Duodenal mucosa (tissue), 2 donors: ENCODE measurements around the gene SH3BP2.

Source experiments
- H3K27ac ChIP-seq: one replicate; pipeline ENCODE4 v1.7.0; 2013; ENCODE audit warnings: low read depth, low read length
- H3K27me3 ChIP-seq, 2 donors: one replicate each; pipeline ENCODE4 v1.7.0; 2013; ENCODE audit warnings: low read length in 2 of 2, control low read depth in 1 of 2; ENCODE audit not compliant: insufficient read depth in 2 of 2, control insufficient read depth in 1 of 2
- H3K36me3 ChIP-seq, 2 donors: one replicate each; pipeline ENCODE4 v1.7.0; 2013; ENCODE audit warnings: low read length in 2 of 2, control low read depth in 1 of 2; ENCODE audit not compliant: insufficient read depth in 2 of 2, control insufficient read depth in 1 of 2
- H3K4me1 ChIP-seq, 2 donors: one replicate each; pipeline ENCODE4 v1.7.0; 2013; ENCODE audit warnings: low read length in 2 of 2, control low read depth in 1 of 2; ENCODE audit not compliant: insufficient read depth in 2 of 2, control insufficient read depth in 1 of 2
- H3K4me3 ChIP-seq, 2 donors: one replicate each; pipeline ENCODE4 v1.7.0; 2013; ENCODE audit warnings: low read length in 2 of 2, low read depth in 1 of 2
- H3K9ac ChIP-seq, 2 donors: one replicate each; pipeline ENCODE4 v1.7.0; 2013; ENCODE audit warnings: low read length in 2 of 2, low read depth in 1 of 2
- H3K9me3 ChIP-seq, 2 donors: one replicate each; pipeline ENCODE4 v1.7.0; 2013; ENCODE audit warnings: low read length in 2 of 2, control low read depth in 1 of 2; ENCODE audit not compliant: control insufficient read depth in 1 of 2

SH3BP2 gene

GRCh38 chr4:2798399-2799223, 5.7 kb downstream of the SH3BP2 start:
- H3K27me3 ChIP-seq: no peaks in the 10 kb centered on the region
- H3K36me3 ChIP-seq: peaks cover 0 to under 1% of the 10 kb centered on the region in 2 donors
- H3K9ac ChIP-seq: peak overlapping the region; percentile 46 to 54
- H3K9me3 ChIP-seq: no peaks in the 10 kb centered on the region
- peak overlapping the region; percentile 46 to 53 for H3K4me3 ChIP-seq
- H3K4me1 ChIP-seq: peaks cover 80 to 91% of the 10 kb centered on the region in 2 donors
- peak overlapping the region; percentile 54 for H3K27ac ChIP-seq

GRCh38 chr4:2799224-2799911, 6.5 kb downstream of the SH3BP2 start:
- no peaks in the 10 kb centered on the region for H3K27me3 ChIP-seq
- peaks cover 0 to 3% of the 10 kb centered on the region in 2 donors for H3K36me3 ChIP-seq
- peak overlapping the region; percentile 46 to 54 for H3K9ac ChIP-seq
- H3K27ac ChIP-seq: peak overlapping the region; percentile 54
- H3K4me1 ChIP-seq: peaks cover 80 to 91% of the 10 kb centered on the region in 2 donors
- H3K9me3 ChIP-seq: no peaks in the 10 kb centered on the region
- peak overlapping the region; percentile 46 to 53 for H3K4me3 ChIP-seq

- Histone ChIP-seq H3K36me3 (peaks cover 0 to 3% of the 10 kb centered on the region in 2 donors), H3K4me3 (peak overlapping the region; percentile 10 to 26), H3K9ac (peak overlapping the region; percentile 38 to 46)
These were observed 7.2 kb downstream of the SH3BP2 start for GRCh38 chr4:2799971-2800690.

GRCh38 chr4:2800691-2801596, 8.1 kb downstream of the SH3BP2 start:
- Histone ChIP-seq H3K4me1 (peaks cover 81 to 92% of the 10 kb centered on the region in 2 donors), H3K27me3 (no peaks in the 10 kb centered on the region), H3K9ac (peak overlapping the region; percentile 38 to 46), H3K9me3 (no peaks in the 10 kb centered on the region), H3K36me3 (peaks cover 0 to 3% of the 10 kb centered on the region in 2 donors), H3K27ac (peak overlapping the region; percentile 66), H3K4me3 (peak overlapping the region; percentile 10 to 15)

More at GRCh38 chr4:2799971-2800690, 7.2 kb downstream of the SH3BP2 start:
- Histone ChIP-seq H3K27ac (peak overlapping the region; percentile 66), H3K9me3 (no peaks in the 10 kb centered on the region), H3K27me3 (no peaks in the 10 kb centered on the region), H3K4me1 (peaks cover 80 to 91% of the 10 kb centered on the region in 2 donors)

GRCh38 chr4:2802618-2803531, 10.0 kb downstream of the SH3BP2 start:
- Histone ChIP-seq H3K36me3 (peaks cover 0 to 3% of the 10 kb centered on the region in 2 donors), H3K4me1 (peaks cover 81 to 92% of the 10 kb centered on the region in 2 donors), H3K9ac (no peak overlapping the region), H3K27me3 (no peaks in the 10 kb centered on the region), H3K27ac (no peak overlapping the region), H3K9me3 (no peaks in the 10 kb centered on the region), H3K4me3 (no peak overlapping the region)

GRCh38 chr4:2803624-2804448, 11.0 kb downstream of the SH3BP2 start:
- Histone ChIP-seq H3K4me3 (no peak overlapping the region), H3K27me3 (no peaks in the 10 kb centered on the region), H3K36me3 (peaks cover 0 to 3% of the 10 kb centered on the region in 2 donors), H3K27ac (no peak overlapping the region), H3K9ac (peak overlapping the region in 1 of 2 donors; percentile 12), H3K4me1 (peaks cover 72 to 83% of the 10 kb centered on the region in 2 donors), H3K9me3 (no peaks in the 10 kb centered on the region)

GRCh38 chr4:2804449-2804972, 11.6 kb downstream of the SH3BP2 start:
- Histone ChIP-seq H3K9ac (no peak overlapping the region), H3K27me3 (no peaks in the 10 kb centered on the region), H3K36me3 (peaks cover 0 to 3% of the 10 kb centered on the region in 2 donors), H3K27ac (no peak overlapping the region), H3K9me3 (no peaks in the 10 kb centered on the region), H3K4me1 (peaks cover 69 to 80% of the 10 kb centered on the region in 2 donors), H3K4me3 (peak overlapping the region in 1 of 2 donors; percentile 8)

- H3K27me3 ChIP-seq: no peaks in the 10 kb centered on the region
- H3K9me3 ChIP-seq: no peaks in the 10 kb centered on the region
- H3K36me3 ChIP-seq: peaks cover 0 to 3% of the 10 kb centered on the region in 2 donors
- H3K9ac ChIP-seq: peak overlapping the region; percentile 39 to 54
- peak overlapping the region in 1 of 2 donors; percentile 8 for H3K4me3 ChIP-seq
- peak overlapping the region; percentile 70 for H3K27ac ChIP-seq
- peaks cover 66 to 81% of the 10 kb centered on the region in 2 donors for H3K4me1 ChIP-seq
These were observed 12.2 kb downstream of the SH3BP2 start for GRCh38 chr4:2804973-2805501.
